Endothelial cell of umbilical vein (primary cell): ENCODE results near the gene TULP4. TPM values are rescaled to one million over a fixed set of nuclear protein-coding genes. Genes with fewer than 3 reads are reported as not detected.

Experiments used
- BruUV-seq: library from RNA; stranded (reverse); fragments of 400-500 nt; replicated peaks from 2 replicates; lab custom pipeline; 2021; lab: Mats Ljungman, UMichigan
- CTCF ChIA-PET: fragments of 300-600, 350-600 bp; sonication (Branson Sonifier 250); formaldehyde crosslinking; loops from one replicate; lab custom pipeline; 2021; ENCODE audit warnings: antibody characterized with exemption, inconsistent platforms; lab: Charles Lee
- POLR2A ChIA-PET: fragments of 300-600, 350-600 bp; sonication (Branson Sonifier 250); formaldehyde crosslinking; loops from one replicate; lab custom pipeline; 2021; ENCODE audit warnings: antibody characterized with exemption, inconsistent platforms; lab: Charles Lee
- DNase-seq: peaks from one replicate; pipeline ENCODE4 v3.0.0-alpha.2; 2011; ENCODE audit warnings: low read depth, low spot score
- FAIRE-seq: peaks from 2 replicates; lab custom pipeline; 2011; peaks lifted over from hg19 to GRCh38; lab: Jason Lieb, UNC
- H2AFZ ChIP-seq: 2 replicates; pipeline ENCODE4 v1.6.0; 2012; ENCODE audit warnings: low read depth, low read length, control low read depth, inconsistent platforms
- H3K27ac ChIP-seq: 2 replicates; pipeline ENCODE4 v1.5.1; 2011; ENCODE audit warnings: low read depth, mild to moderate bottlenecking, control low read depth, low read length, moderate library complexity; ENCODE audit not compliant: insufficient read depth
- H3K27me3 ChIP-seq, 2 experiments: 2 replicates each; pipeline versions ENCODE4 v1.6.0 to v1.6.1; 2011; ENCODE audit warnings: low read length in 2 of 2, mixed read lengths in 1 of 2; ENCODE audit not compliant: control insufficient read depth in 2 of 2, insufficient read depth in 2 of 2
- H3K36me3 ChIP-seq, 2 experiments: 2 replicates in 1 of 2; 3 replicates in 1 of 2; pipeline ENCODE4 v1.5.1; 2011; ENCODE audit warnings: low read length in 2 of 2, mild to moderate bottlenecking in 1 of 2, moderate library complexity in 1 of 2; ENCODE audit not compliant: control insufficient read depth in 2 of 2, insufficient read depth in 2 of 2; ENCODE audit errors: extremely low read depth in 1 of 2
- H3K4me1 ChIP-seq: 3 replicates; pipeline ENCODE4 v1.5.1; 2011; ENCODE audit warnings: mild to moderate bottlenecking, low read length; ENCODE audit not compliant: control insufficient read depth, insufficient read depth; ENCODE audit errors: extremely low read depth
- H3K4me2 ChIP-seq: 2 replicates; pipeline ENCODE4 v1.6.1; 2011; ENCODE audit warnings: low read length, control low read depth, mixed read lengths; ENCODE audit not compliant: insufficient read depth
- H3K4me3 ChIP-seq, 3 experiments: fragments of 200-600 bp in 1 of 3; sonication (generic), shearing (Covaris generic) in 1 of 3; replicated peaks in 1 of 3; 2 replicates each; pipeline ENCODE4 v1.5.1; 2011 to 2016; ENCODE audit warnings: control low read depth in 3 of 3, low read length in 3 of 3, mild to moderate bottlenecking in 2 of 3, inconsistent platforms in 1 of 3, low read depth in 1 of 3, moderate library complexity in 1 of 3; ENCODE audit not compliant: insufficient read depth in 1 of 3
- H3K79me2 ChIP-seq: 2 replicates; pipeline ENCODE4 v1.6.0; 2012; ENCODE audit warnings: low read length, inconsistent platforms; ENCODE audit not compliant: control insufficient read depth, insufficient read depth
- H3K9ac ChIP-seq: replicated peaks from 2 replicates; pipeline ENCODE3; 2011; ENCODE audit warnings: low read length, control low read depth; ENCODE audit not compliant: insufficient read depth; ENCODE audit errors: extremely low read depth
- H3K9me1 ChIP-seq: replicated peaks from 3 replicates; pipeline ENCODE4 v1.6.0; 2011; ENCODE audit warnings: mild to moderate bottlenecking, low read length; ENCODE audit not compliant: control insufficient read depth, insufficient read depth; ENCODE audit errors: extremely low read depth
- H3K9me3 ChIP-seq: replicated peaks from 2 replicates; pipeline ENCODE4 v1.5.1; 2012; ENCODE audit warnings: low read length, inconsistent platforms; ENCODE audit not compliant: control insufficient read depth, insufficient read depth
- H4K20me1 ChIP-seq: replicated peaks from 2 replicates; pipeline ENCODE3; 2011; ENCODE audit warnings: mild to moderate bottlenecking, low read length; ENCODE audit not compliant: control insufficient read depth, insufficient read depth; ENCODE audit errors: extremely low read depth
- EZH2 ChIP-seq: IDR thresholded peaks from 2 replicates; pipeline ENCODE4 v1.6.1; 2012; ENCODE audit warnings: borderline replicate concordance, low read depth, mild to moderate bottlenecking, moderate library complexity, low read length, inconsistent platforms; ENCODE audit not compliant: severe bottlenecking
- FOS ChIP-seq: IDR thresholded peaks from 2 replicates; pipeline ENCODE4 v1.6.1; 2011; ENCODE audit warnings: mild to moderate bottlenecking, low read length, moderate library complexity, borderline replicate concordance; ENCODE audit not compliant: insufficient read depth
- GATA2 ChIP-seq: IDR thresholded peaks from 2 replicates; pipeline ENCODE4 v1.7.0; 2011; ENCODE audit warnings: low read depth, mild to moderate bottlenecking, moderate library complexity, mixed read lengths, low read length; ENCODE audit not compliant: insufficient read length, insufficient read depth
- JUN ChIP-seq: IDR thresholded peaks from 2 replicates; pipeline ENCODE4 v1.6.1; 2011; ENCODE audit warnings: borderline replicate concordance, low read depth; ENCODE audit not compliant: insufficient read length, insufficient read depth
- MYC ChIP-seq: IDR thresholded peaks from one replicate; pipeline ENCODE4 v1.6.1; 2011; ENCODE audit warnings: mild to moderate bottlenecking, low read depth, low read length
- POLR2A ChIP-seq: IDR thresholded peaks from 2 replicates; pipeline ENCODE4 v1.6.1; 2012; ENCODE audit warnings: low read depth, mild to moderate bottlenecking, control low read depth, low read length
- POLR2AphosphoS5 ChIP-seq: IDR thresholded peaks from 2 replicates; pipeline ENCODE4 v1.6.1; 2012; ENCODE audit warnings: low read depth, mild to moderate bottlenecking, control low read depth, low read length, moderate library complexity; ENCODE audit not compliant: insufficient read depth
- dilution Hi-C: fragments of 300-500 bp; cut with MboI; formaldehyde crosslinking; loops from one replicate; pipeline ENCODE4 v1.15.0; 2019; ENCODE audit warnings: low sequenced_read_pairs; ENCODE audit not compliant: extremely low pct_ligation_motif_present
- intact Hi-C: fragments of 100-400 bp; cut with micrococcal nuclease; formaldehyde crosslinking; loops from one replicate; pipeline ENCODE4 v1.10.0; 2022
- polyA plus RNA-seq, 4 experiments: library from polyadenylated mRNA; depleted of rRNA in 3 of 4; stranded (reverse) in 3 of 4; unstranded in 1 of 4; fragments of >200 nt; gene quantifications; 2 replicates each; pipeline versions ENCODE4 v1.2.1 to v1.2.3, GENCODE V29; 2011 to 2012; ENCODE audit warnings: missing spikeins in 1 of 4
- total RNA-seq: library from RNA; stranded (reverse); gene quantifications from 2 replicates; pipeline ENCODE4 v1.2.3, GENCODE V29; 2021
- TF ChIP-seq, protein P1 (sequence below): IDR thresholded peaks from 2 replicates; pipeline ENCODE4 v1.6.1; 2011; ENCODE audit not compliant: insufficient read depth, insufficient read length
- TF ChIP-seq, protein P2 (sequence below), 2 donors: IDR thresholded peaks; 1 replicate in 1 of 2; 2 replicates in 1 of 2; pipeline ENCODE4 v1.5.1; 2011; ENCODE audit warnings: low read length in 2 of 2, mild to moderate bottlenecking in 2 of 2, moderate library complexity in 2 of 2, control low read depth in 1 of 2, inconsistent platforms in 1 of 2, low read depth in 1 of 2; ENCODE audit not compliant: insufficient read depth in 1 of 2; ENCODE audit errors: extremely low read depth in 1 of 2

The TULP4 gene
- total and polyA plus RNA-seq, 2 donors (not counting 3 experiments of a cell fraction or from before 2014, with no cell fraction given) = 10.8 to 55.1 TPM

DNA sequence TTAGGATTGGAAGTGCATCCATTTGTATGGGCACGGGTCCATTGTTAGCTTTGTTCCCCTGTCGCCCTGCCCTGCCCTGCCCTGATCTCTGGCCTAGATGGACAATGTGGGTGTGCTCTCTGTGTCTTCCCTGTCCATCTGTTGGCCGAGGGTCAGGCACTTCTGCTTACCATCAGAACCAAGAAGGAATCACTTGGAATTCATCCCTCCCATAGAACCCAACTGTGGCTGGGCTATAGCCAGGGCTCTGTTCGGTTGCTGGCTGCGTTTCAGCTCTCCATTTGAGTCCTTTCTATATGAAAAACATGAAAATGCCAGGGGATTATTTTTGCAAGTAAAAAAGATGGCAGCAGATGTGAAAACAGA is 26.6 kb upstream of the TULP4 start:
- Histone ChIP-seq H3K9ac (peak overlapping the region; percentile 31), H3K4me3 (no peak overlapping the region), H3K4me1 (peaks cover 18% of the 10 kb centered on the region), H3K27me3 (no peaks in the 10 kb centered on the region), H3K9me1 (no peaks in the 10 kb centered on the region), H3K36me3 (no peaks in the 10 kb centered on the region), H2AFZ (no peak overlapping the region), H4K20me1 (no peaks in the 10 kb centered on the region), H3K9me3 (no peaks in the 10 kb centered on the region), H3K27ac (peak overlapping the region; percentile 52), H3K4me2 (peak overlapping the region; percentile 59), H3K79me2 (peaks cover 9% of the 10 kb centered on the region)
- dilution Hi-C loops (no loop called here), intact Hi-C loops (no loop called here)
- POLR2A ChIA-PET = no interaction called here
- peak; percentile 30 for DNase-seq
- CTCF ChIA-PET = interaction anchor here (1.1 to 2.4 kb wide), 4 partner anchors 13 to 196 kb away, joined by 3 to 8 read pairs (median 4); no protein-coding TSS in a partner anchor
- BruUV-seq = no TSS peak
- TF ChIP-seq, protein P1, sequence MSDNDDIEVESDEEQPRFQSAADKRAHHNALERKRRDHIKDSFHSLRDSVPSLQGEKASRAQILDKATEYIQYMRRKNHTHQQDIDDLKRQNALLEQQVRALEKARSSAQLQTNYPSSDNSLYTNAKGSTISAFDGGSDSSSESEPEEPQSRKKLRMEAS = no peak
- TF ChIP-seq POLR2A (no peak), EZH2 (no peak), POLR2AphosphoS5 (no peak), FOS (no peak), GATA2 (no peak), JUN (no peak), MYC (no peak)
- TF ChIP-seq, protein P2, sequence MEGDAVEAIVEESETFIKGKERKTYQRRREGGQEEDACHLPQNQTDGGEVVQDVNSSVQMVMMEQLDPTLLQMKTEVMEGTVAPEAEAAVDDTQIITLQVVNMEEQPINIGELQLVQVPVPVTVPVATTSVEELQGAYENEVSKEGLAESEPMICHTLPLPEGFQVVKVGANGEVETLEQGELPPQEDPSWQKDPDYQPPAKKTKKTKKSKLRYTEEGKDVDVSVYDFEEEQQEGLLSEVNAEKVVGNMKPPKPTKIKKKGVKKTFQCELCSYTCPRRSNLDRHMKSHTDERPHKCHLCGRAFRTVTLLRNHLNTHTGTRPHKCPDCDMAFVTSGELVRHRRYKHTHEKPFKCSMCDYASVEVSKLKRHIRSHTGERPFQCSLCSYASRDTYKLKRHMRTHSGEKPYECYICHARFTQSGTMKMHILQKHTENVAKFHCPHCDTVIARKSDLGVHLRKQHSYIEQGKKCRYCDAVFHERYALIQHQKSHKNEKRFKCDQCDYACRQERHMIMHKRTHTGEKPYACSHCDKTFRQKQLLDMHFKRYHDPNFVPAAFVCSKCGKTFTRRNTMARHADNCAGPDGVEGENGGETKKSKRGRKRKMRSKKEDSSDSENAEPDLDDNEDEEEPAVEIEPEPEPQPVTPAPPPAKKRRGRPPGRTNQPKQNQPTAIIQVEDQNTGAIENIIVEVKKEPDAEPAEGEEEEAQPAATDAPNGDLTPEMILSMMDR (IDR thresholded peaks at IDR 0.05; ENCODE audit: extremely low read depth in 1 of 2, insufficient read depth in 1 of 2, low read depth in 1 of 2, low read length in 2 of 2) = no peak
- FAIRE-seq = no peak
